ENCODE results near the gene RTCA.
"Not testable (repeated sequence)": the region's sequence is repeated elsewhere in the genome, so short reads cannot be mapped to it uniquely, and the experiment has no call there.

RTCA gene

GRCh38 chr1:100258427-100258826 lies 7.6 kb upstream of the RTCA start:
- not testable (repeated sequence) for DNase-seq (ENCODE audit: low read depth, low spot score)

- no peak for DNase-seq (ENCODE audit: low read depth, low spot score)
These were observed 4.3 kb upstream of the RTCA start for GRCh38 chr1:100261686-100262085.

- not testable (repeated sequence) for DNase-seq (ENCODE audit: low read depth, low spot score)
These were observed 1.9 kb upstream of the RTCA start for GRCh38 chr1:100264081-100264480.

GRCh38 chr1:100265562-100265930 lies 470 bp upstream of the RTCA start:
- no peak for DNase-seq (ENCODE audit: low read depth, low spot score)

- no peak for DNase-seq (ENCODE audit: low read depth, low spot score)
These were observed 725 bp downstream of the RTCA start for GRCh38 chr1:100266741-100267140.

GRCh38 chr1:100267284-100267683 lies 1.3 kb downstream of the RTCA start:
- no peak for DNase-seq (ENCODE audit: low read depth, low spot score)

GRCh38 chr1:100268202-100268601 lies 2.2 kb downstream of the RTCA start:
- DNase-seq (ENCODE audit: low read depth, low spot score): no peak

GRCh38 chr1:100277866-100278265 lies 11.8 kb downstream of the RTCA start:
- DNase-seq (ENCODE audit: low read depth, low spot score): no peak

- DNase-seq (ENCODE audit: low read depth, low spot score): no peak
These were observed 13.4 kb downstream of the RTCA start for GRCh38 chr1:100279358-100279923.

- DNase-seq (ENCODE audit: low read depth, low spot score): no peak
These were observed 14.1 kb downstream of the RTCA start for GRCh38 chr1:100279954-100280682.

GRCh38 chr1:100284591-100284990 lies 18.6 kb downstream of the RTCA start:
- no peak for DNase-seq (ENCODE audit: low read depth, low spot score)

- DNase-seq (ENCODE audit: low read depth, low spot score): no peak
These were observed 21.1 kb downstream of the RTCA start for GRCh38 chr1:100287162-100287561.

- DNase-seq (ENCODE audit: low read depth, low spot score): no peak
These were observed 24.3 kb downstream of the RTCA start for GRCh38 chr1:100290291-100290690.

- DNase-seq (ENCODE audit: low read depth, low spot score): peak; percentile 30
These were observed 26.7 kb downstream of the RTCA start for GRCh38 chr1:100292711-100293110.

GRCh38 chr1:100296140-100296539 lies 30.1 kb downstream of the RTCA start:
- DNase-seq (ENCODE audit: low read depth, low spot score): no peak

GRCh38 chr1:100296997-100297396 lies 31.0 kb downstream of the RTCA start:
- not testable (repeated sequence) for DNase-seq (ENCODE audit: low read depth, low spot score)

- DNase-seq (ENCODE audit: low read depth, low spot score): no peak
These were observed 32.5 kb downstream of the RTCA start for GRCh38 chr1:100298512-100298911.

GRCh38 chr1:100299521-100300222 lies 33.7 kb downstream of the RTCA start:
- DNase-seq (ENCODE audit: low read depth, low spot score): no peak

- no peak for DNase-seq (ENCODE audit: low read depth, low spot score)
These were observed 34.7 kb downstream of the RTCA start for GRCh38 chr1:100300691-100301090.

- no peak for DNase-seq (ENCODE audit: low read depth, low spot score)
These were observed 36.7 kb downstream of the RTCA start for GRCh38 chr1:100302739-100303138.

- DNase-seq (ENCODE audit: low read depth, low spot score): no peak
These were observed 38.2 kb downstream of the RTCA start for GRCh38 chr1:100304227-100304626.

- no peak for DNase-seq (ENCODE audit: low read depth, low spot score)
These were observed 38.9 kb downstream of the RTCA start for GRCh38 chr1:100304921-100305320.

- DNase-seq (ENCODE audit: low read depth, low spot score): no peak
These were observed 39.9 kb downstream of the RTCA start for GRCh38 chr1:100305954-100306353.

Data from astrocyte of the hippocampus (primary cell).